Suprapubic skin (tissue), 4 donors: ENCODE data around the gene LRRTM4. TPM values are rescaled to one million over a fixed set of nuclear protein-coding genes. Genes with fewer than 3 reads are reported as not detected.

Source experiments
- DNase-seq, 2 donors: peaks; one replicate each; pipeline ENCODE4 v3.0.0-alpha.2; 2019; ENCODE audit warnings: low spot score in 2 of 2
- H3K27ac ChIP-seq: fragments of 200-600 bp; sonication (generic); one replicate; pipeline ENCODE4 v1.5.1; 2019
- H3K27me3 ChIP-seq: fragments of 200-600 bp; sonication (generic); one replicate; pipeline ENCODE4 v1.5.1; 2019
- H3K36me3 ChIP-seq: fragments of 200-600 bp; sonication (generic); one replicate; pipeline ENCODE4 v1.5.1; 2019
- H3K4me1 ChIP-seq: fragments of 200-600 bp; sonication (generic); one replicate; pipeline ENCODE4 v1.5.1; 2019
- H3K4me3 ChIP-seq: fragments of 200-600 bp; sonication (generic); one replicate; pipeline ENCODE4 v1.5.1; 2019; ENCODE audit warnings: mild to moderate bottlenecking
- H3K9me3 ChIP-seq: fragments of 200-600 bp; sonication (generic); one replicate; pipeline ENCODE4 v1.5.1; 2019
- EP300 ChIP-seq: sonication (generic); formaldehyde crosslinking; IDR thresholded peaks from one replicate; pipeline ENCODE4 v1.6.1; 2017; ENCODE audit warnings: antibody characterized with exemption
- POLR2A ChIP-seq, 2 donors: fragments of 450-650 bp; IDR thresholded peaks; one replicate each; pipeline ENCODE4 v1.6.1; 2017; ENCODE audit warnings: antibody characterized with exemption in 2 of 2, mild to moderate bottlenecking in 2 of 2, moderate library complexity in 2 of 2
- POLR2AphosphoS5 ChIP-seq, 3 donors: sonication (generic); formaldehyde crosslinking; IDR thresholded peaks; one replicate each; pipeline ENCODE4 v1.6.1; 2017; ENCODE audit warnings: antibody characterized with exemption in 3 of 3
- WGBS: methylation state at CpG from one replicate; pipeline ENCODE4 v1.1.5; 2018; 5-methylcytosine and 5-hydroxymethylcytosine counted together
- total RNA-seq, 4 donors: library from RNA; depleted of rRNA; stranded (reverse); fragments of >200 nt; gene quantifications; one replicate each; pipeline ENCODE4 v1.1.0, GENCODE V29; 2016
- TF ChIP-seq, protein P1 (sequence below), 2 donors: fragments of 200-600 bp in 1 of 2; fragments of 450-650 bp in 1 of 2; sonication (generic) in 1 of 2; IDR thresholded peaks; one replicate each; pipeline ENCODE4 v1.5.1; 2016 to 2019; ENCODE audit warnings: antibody characterized with exemption in 2 of 2, mild to moderate bottlenecking in 1 of 2, moderate library complexity in 1 of 2

LRRTM4 gene
- total RNA-seq, 4 donors from 2014 or later: not detected

DNA sequence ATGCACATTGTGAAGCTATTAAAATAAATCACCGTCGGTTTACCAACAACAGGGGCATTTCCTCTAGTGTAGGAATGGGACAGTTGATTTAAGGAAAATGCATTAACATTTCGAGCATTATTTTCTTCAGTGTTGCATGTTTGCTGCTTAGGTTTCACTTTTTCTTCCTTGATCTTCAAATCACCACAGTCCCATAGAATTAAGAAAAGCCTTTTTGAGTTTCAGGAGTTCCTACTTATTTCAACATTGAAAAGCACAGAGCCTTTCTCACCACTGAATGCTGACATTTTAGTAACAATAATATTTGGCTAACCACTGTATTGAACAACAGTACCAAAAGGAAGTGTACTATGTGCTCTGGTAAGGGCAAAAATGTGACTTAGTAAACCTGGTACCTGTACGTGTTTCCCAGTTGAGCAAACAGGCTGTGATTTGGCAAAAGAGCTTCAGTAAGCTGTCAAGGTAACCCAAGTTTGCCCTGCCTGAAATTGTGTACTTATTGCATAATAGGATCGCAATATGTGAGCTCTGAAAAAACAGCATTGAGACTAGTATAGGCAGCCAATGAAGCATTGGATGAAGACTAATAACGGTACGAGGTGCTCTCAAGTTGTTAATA is 2.2 kb downstream of the LRRTM4 start:
- Histone ChIP-seq H3K9me3 (no peaks in the 10 kb centered on the region), H3K27ac (no peak overlapping the region), H3K36me3 (no peaks in the 10 kb centered on the region), H3K4me1 (no peaks in the 10 kb centered on the region), H3K4me3 (no peak overlapping the region), H3K27me3 (no peaks in the 10 kb centered on the region)
- DNase-seq: no peak
- TF ChIP-seq, protein P1, sequence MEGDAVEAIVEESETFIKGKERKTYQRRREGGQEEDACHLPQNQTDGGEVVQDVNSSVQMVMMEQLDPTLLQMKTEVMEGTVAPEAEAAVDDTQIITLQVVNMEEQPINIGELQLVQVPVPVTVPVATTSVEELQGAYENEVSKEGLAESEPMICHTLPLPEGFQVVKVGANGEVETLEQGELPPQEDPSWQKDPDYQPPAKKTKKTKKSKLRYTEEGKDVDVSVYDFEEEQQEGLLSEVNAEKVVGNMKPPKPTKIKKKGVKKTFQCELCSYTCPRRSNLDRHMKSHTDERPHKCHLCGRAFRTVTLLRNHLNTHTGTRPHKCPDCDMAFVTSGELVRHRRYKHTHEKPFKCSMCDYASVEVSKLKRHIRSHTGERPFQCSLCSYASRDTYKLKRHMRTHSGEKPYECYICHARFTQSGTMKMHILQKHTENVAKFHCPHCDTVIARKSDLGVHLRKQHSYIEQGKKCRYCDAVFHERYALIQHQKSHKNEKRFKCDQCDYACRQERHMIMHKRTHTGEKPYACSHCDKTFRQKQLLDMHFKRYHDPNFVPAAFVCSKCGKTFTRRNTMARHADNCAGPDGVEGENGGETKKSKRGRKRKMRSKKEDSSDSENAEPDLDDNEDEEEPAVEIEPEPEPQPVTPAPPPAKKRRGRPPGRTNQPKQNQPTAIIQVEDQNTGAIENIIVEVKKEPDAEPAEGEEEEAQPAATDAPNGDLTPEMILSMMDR (IDR thresholded peaks at IDR 0.05): no peak
- TF ChIP-seq POLR2A (IDR thresholded peaks at IDR 0.05): no peak
- no peak for TF ChIP-seq EP300
- TF ChIP-seq POLR2AphosphoS5 (IDR thresholded peaks at IDR 0.05): no peak
- WGBS: 62% methylated on average over 7 of the region's 7 CpGs

DNA sequence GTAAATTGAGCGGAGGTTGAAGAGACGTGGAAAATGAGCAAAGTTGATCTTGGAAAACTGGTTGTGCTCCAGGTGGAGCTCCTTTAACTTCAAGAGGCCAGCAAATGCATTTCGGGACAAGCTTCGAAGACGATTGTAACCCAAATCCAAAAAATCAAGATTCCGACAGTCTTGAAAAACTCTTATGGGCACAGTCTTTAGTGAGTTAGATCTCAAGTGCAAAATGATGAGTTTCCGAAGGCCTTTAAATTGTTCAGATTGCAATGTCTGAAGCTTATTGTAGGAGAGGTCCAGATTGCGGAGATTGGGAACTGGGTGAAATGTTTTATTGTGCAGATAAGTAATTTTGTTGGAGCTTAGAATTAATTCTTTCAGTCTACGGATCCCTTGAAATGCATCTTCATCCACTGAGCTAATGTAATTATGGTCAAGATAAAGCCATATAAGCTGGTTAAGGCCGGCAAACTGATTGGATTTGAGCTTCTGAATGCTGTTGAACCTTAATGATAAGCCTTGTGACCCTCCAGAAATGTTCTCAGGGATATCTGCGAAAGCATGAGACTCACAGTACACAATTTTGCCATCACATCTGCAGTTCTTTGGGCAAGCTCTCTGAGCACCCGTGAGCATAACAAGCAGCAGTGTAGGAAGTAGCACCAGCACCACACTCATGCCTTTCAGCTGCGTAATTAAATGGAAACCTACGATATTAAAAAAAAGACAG is 2.9 kb downstream of the LRRTM4 start:
- no peaks in the 10 kb centered on the region for H3K4me1 ChIP-seq
- no peak overlapping the region for H3K4me3 ChIP-seq
- no peak overlapping the region for H3K27ac ChIP-seq
- DNase-seq: no peak
- no peak for TF ChIP-seq POLR2A (IDR thresholded peaks at IDR 0.05)
- no peak for TF ChIP-seq EP300
- TF ChIP-seq POLR2AphosphoS5 (IDR thresholded peaks at IDR 0.05): no peak
- TF ChIP-seq, protein P1 (IDR thresholded peaks at IDR 0.05): no peak
- 91% methylated on average over 14 of the region's 14 CpGs for WGBS
- H3K27me3 ChIP-seq: no peaks in the 10 kb centered on the region
- no peaks in the 10 kb centered on the region for H3K36me3 ChIP-seq
- no peaks in the 10 kb centered on the region for H3K9me3 ChIP-seq

DNA sequence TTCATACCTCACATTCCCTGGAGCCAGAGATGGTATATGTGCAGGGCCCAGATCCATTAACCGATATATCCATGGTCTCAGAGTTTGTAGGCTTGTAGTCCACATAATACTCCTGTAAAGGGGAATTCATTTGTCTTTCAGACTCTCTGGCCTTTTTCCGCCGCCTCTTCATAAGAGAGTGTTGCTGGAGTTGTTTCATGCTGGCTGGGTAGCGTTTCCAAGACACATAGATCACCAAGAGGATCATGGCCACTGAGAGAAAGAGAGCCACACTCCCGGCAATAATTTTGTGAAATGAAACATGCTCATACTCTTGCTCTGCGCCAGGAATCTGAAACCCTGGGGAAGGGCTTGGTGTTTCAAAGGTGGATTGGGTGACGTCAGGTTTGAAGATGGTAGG is 3.9 kb downstream of the LRRTM4 start:
- TF ChIP-seq EP300 (no peak), POLR2A (IDR thresholded peaks at IDR 0.05) (no peak), POLR2AphosphoS5 (IDR thresholded peaks at IDR 0.05) (no peak)
- TF ChIP-seq, protein P1 (IDR thresholded peaks at IDR 0.05): no peak
- WGBS: 86% methylated on average over 7 of the region's 7 CpGs
- Histone ChIP-seq H3K4me3 (no peak overlapping the region), H3K27ac (no peak overlapping the region), H3K27me3 (no peaks in the 10 kb centered on the region), H3K4me1 (no peaks in the 10 kb centered on the region), H3K36me3 (no peaks in the 10 kb centered on the region), H3K9me3 (no peaks in the 10 kb centered on the region)
- DNase-seq: no peak

DNA sequence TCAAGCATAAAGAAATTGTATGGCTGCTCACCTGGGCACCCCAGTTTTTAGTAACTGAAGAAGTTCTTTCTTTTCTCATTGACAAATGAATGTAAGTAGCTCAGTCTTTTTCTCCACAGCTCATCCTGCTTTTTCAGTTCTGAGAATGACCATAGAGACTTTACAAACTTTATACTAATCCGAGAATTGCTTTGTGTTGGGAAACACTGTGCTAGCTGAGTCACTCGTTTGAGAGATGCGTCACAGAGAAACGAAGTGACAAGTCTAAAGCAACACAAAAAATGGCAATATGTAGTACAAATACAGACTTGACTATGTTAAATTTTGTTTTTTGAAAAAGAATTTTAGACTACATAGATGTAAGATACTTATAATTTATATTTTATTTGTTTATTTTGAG is 9.0 kb downstream of the LRRTM4 start:
- no peaks in the 10 kb centered on the region for H3K27me3 ChIP-seq
- H3K27ac ChIP-seq: no peak overlapping the region
- H3K4me3 ChIP-seq: no peak overlapping the region
- H3K9me3 ChIP-seq: no peaks in the 10 kb centered on the region
- no peaks in the 10 kb centered on the region for H3K36me3 ChIP-seq
- no peak for DNase-seq
- 84% methylated on average over 4 of the region's 4 CpGs for WGBS
- H3K4me1 ChIP-seq: no peaks in the 10 kb centered on the region
- TF ChIP-seq POLR2A (IDR thresholded peaks at IDR 0.05): no peak

DNA sequence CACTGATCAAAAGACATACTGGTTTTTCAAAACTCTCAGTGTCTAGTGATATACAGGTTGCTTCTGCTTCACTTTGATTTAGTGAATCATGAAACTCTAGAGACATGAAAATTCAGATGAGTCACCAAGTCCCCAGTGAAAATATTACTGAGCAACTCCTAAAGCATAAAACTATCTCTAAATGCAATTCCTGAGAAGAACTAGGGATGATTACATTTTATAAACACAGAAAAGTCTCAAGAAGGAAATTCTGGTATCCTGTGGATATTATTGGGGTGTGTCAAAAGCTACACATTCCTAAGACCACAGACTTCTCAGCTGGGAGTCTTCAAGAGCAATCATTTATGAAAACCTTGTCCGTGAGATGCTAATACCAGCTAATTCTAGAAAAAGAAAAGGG is 9.7 kb downstream of the LRRTM4 start:
- Histone ChIP-seq H3K4me3 (no peak overlapping the region), H3K27me3 (no peaks in the 10 kb centered on the region), H3K4me1 (no peaks in the 10 kb centered on the region), H3K27ac (no peak overlapping the region), H3K9me3 (no peaks in the 10 kb centered on the region), H3K36me3 (no peaks in the 10 kb centered on the region)
- TF ChIP-seq EP300: no peak
- no peak for TF ChIP-seq POLR2AphosphoS5 (IDR thresholded peaks at IDR 0.05)
- TF ChIP-seq, protein P1 (IDR thresholded peaks at IDR 0.05): no peak
- TF ChIP-seq POLR2A (IDR thresholded peaks at IDR 0.05): no peak
- DNase-seq: no peak
- 71% methylated on average over 1 of the region's 1 CpG for WGBS
